ENCODE measurements around the gene MECP2.

Gene MECP2

DNA sequence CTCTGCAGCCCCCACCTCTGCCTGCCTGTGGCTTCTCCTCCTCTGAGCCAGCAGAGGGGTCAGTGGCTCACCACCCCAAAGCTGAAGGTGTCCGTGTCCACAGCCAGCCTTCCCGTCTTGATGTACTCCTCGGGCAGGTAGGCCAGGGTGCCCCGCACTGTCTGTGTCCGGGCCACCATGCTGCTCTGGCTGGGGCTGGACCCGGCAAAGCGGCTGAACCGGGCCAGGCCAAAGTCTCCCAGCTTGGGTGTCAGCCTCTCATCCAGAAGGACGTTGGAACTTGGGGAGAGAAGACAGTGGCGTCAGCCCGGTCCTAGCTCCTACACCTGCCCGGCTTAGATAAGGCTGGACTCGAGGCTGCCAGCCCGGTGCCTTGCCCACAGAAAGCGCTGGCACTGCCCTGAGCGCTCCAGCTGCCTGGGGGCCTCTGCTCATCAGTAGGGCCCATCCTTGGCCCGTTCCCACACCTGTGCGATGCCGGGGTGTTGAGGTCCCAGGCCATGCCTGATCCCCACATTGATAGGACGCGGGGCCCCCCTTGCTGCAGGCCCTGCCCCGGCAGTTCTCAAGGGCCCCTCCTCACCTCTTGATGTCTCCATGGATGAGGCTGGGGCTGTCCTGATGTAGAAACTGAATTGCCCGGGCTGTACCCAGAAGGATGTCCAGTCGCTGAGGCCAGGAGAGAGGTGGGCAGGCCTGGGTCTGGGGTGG lies 81.0 kb downstream of the MECP2 start:
- peak overlapping the region; percentile 64 for H3K4me3 ChIP-seq (replicated peaks; ENCODE audit: low read depth, low read length)
- TF ChIP-seq, protein P1, sequence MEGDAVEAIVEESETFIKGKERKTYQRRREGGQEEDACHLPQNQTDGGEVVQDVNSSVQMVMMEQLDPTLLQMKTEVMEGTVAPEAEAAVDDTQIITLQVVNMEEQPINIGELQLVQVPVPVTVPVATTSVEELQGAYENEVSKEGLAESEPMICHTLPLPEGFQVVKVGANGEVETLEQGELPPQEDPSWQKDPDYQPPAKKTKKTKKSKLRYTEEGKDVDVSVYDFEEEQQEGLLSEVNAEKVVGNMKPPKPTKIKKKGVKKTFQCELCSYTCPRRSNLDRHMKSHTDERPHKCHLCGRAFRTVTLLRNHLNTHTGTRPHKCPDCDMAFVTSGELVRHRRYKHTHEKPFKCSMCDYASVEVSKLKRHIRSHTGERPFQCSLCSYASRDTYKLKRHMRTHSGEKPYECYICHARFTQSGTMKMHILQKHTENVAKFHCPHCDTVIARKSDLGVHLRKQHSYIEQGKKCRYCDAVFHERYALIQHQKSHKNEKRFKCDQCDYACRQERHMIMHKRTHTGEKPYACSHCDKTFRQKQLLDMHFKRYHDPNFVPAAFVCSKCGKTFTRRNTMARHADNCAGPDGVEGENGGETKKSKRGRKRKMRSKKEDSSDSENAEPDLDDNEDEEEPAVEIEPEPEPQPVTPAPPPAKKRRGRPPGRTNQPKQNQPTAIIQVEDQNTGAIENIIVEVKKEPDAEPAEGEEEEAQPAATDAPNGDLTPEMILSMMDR (IDR thresholded peaks at IDR 0.05; ENCODE audit: low read depth, low read length, missing control alignments): no peak
- DNase-seq (ENCODE audit: extremely low read depth, low read depth): no peak

DNA sequence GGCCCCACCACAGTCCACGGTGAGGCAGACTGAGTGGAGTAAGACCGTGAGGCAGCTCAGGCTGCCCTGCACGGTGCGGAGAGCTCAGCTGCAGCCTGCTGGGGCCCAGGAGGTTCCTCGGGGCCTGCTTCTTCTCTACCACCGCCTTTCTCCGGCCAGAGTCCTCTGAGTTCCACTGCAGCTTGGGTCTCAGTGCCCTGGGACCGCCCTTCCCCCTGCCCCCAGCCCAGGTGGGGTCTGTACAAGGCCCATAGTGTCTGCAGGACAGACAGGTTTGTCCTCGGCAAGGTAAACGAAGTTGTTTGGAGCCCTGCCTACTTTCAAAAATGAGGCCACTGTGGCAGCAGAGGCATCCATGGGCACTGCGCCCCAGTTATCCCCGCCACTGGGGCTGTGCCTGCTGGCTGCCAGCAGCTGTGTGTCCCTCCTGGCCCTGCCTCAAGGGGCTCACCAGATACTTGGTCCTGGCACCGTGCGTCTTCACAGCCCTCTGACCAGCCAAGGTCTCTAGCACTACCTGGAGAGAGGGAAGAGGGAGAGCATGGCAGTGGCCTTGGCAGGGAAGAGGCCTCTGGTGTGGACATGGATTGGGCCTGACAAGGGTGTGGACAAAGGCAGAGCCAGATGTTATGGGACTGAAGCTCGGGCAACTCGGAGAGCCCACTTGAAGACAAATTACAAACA lies 81.8 kb downstream of the MECP2 start:
- TF ChIP-seq, protein P1 (IDR thresholded peaks at IDR 0.05; ENCODE audit: low read depth, low read length, missing control alignments): no peak
- H3K4me3 ChIP-seq (replicated peaks; ENCODE audit: low read depth, low read length): 0 out of 2 replicates have a peak overlapping the region, but pooled peaks have one; percentile 64
- no peak for DNase-seq (ENCODE audit: extremely low read depth, low read depth)

DNA sequence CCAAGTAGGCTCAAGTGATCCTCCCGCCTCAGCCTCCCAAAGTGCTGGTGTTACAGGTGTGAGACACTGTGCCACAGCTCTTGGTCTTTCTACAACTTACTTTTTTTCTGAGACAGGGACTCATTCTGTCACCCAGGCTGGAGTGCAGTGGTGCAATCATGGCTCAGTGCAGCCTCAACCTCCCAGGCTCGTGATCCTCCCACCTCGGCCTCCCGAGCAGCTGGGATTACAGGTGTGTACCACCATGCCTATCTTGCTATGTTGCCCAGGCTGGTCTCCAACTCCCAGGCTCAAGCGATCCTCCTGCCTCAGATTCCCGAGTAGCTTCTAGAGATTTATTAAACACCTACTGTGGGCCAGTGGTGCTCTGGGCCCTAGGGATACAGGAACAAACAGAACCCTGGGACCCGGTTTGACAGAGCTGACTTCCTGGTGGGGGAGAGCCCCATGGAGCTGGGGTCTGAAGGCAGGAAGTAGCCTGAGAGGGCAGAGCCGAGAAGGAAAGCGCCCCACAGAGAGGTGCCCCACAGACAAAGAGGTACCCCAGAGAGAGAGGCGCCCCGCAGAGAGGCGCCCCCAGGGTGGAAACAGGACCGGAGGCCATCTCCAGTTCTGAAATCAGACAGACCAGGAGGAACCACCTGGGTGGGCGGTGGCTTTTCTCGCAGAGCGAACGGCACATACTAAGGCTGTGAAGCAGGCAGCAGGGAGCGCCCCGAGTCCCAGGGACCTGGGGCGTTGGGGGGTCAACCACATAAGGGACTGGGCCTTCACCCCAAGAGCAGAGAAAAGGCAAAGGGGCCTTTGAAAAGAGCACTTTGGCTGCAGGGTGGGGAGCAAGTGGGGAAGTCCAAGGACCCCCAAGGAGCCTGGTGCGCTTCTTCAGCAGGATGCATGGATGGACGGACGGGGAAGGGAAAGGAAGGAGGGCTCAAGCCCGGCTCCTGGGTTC lies 82.8 kb downstream of the MECP2 start:
- TF ChIP-seq, protein P1 (IDR thresholded peaks at IDR 0.05; ENCODE audit: low read depth, low read length, missing control alignments): no peak
- no peak for DNase-seq (ENCODE audit: extremely low read depth, low read depth)

DNA sequence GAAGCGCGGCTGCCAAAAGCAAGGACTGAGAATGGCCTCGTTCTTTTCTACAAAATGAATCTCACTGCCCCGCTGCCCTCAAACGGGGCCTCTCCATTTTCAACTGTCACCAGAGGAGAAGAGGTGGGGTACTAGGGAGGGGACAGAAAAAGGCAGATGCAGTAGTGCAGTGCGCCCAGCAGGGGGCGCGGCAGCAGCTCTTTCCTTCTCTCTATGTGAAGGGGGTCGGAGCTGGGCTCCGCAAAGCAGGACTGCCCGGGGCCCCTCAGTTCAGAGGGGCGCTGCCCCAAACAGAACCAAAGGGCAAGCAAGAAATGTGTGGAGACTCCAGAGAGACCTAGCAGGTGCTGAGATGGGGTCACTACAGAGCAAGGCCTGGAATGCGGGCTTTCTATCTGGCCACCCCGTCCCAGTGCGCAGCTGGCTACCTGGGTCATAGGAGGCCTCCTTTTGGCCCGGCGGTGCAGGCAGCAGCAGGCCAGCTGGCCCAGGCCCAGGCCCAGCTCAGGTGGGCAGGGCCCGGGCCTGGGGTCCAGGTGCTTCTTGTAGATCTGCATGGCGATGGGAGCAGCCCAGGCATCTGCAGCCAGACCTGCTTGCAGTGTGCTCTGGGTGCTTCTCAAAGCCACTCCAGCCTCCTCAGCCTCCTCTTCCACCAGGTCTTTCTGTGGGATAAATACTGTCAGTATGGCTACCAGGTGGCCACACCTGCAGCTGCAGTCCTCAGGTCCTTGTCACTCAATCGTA lies 83.7 kb downstream of the MECP2 start:
- TF ChIP-seq, protein P1 (IDR thresholded peaks at IDR 0.05; ENCODE audit: low read depth, low read length, missing control alignments): peak; percentile 80
- no peak overlapping the region for H3K4me3 ChIP-seq (replicated peaks; ENCODE audit: low read depth, low read length)
- no peak for DNase-seq (ENCODE audit: extremely low read depth, low read depth)

More for the DNA sequence above, 82.8 kb downstream of the MECP2 start:
- no peak overlapping the region for H3K4me3 ChIP-seq (replicated peaks; ENCODE audit: low read depth, low read length)

DNA sequence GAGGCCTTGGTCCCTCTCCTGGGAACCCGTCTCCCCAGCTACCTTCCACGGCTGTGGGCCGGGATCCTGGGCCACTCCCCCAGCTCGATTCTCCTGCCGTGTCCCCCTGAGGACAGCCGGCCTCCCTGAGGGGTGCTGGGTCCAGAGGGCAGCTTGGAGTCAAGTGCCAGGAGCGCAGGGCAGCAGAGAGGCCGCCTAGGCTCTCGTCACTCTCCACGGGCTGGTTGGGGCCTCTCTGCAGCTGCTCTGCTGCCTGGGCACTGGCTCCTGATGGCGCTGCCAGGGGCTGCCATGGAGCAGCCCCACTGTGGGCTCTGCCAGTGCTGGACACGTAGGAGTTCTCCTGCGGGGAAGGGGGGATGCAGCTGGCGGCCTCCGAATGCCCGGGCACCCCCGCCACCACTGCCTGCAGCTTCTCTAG lies 84.5 kb downstream of the MECP2 start:
- TF ChIP-seq, protein P1 (IDR thresholded peaks at IDR 0.05; ENCODE audit: low read depth, low read length, missing control alignments): no peak
- DNase-seq (ENCODE audit: extremely low read depth, low read depth): no peak
- no peak overlapping the region for H3K4me3 ChIP-seq (replicated peaks; ENCODE audit: low read depth, low read length)
